LNCAP (cell line): Measurements from ENCODE around the gene SLC34A1.

ENCODE experiments used
- CTCF ChIP-seq: fragments of 450-650 bp; IDR thresholded peaks from 2 replicates; pipeline ENCODE4 v1.5.1; 2017; ENCODE audit warnings: mild to moderate bottlenecking

Gene SLC34A1

GRCh38 chr5:177405805-177406204, 21.6 kb downstream of the SLC34A1 start:
- TF ChIP-seq CTCF: no peak

DNA sequence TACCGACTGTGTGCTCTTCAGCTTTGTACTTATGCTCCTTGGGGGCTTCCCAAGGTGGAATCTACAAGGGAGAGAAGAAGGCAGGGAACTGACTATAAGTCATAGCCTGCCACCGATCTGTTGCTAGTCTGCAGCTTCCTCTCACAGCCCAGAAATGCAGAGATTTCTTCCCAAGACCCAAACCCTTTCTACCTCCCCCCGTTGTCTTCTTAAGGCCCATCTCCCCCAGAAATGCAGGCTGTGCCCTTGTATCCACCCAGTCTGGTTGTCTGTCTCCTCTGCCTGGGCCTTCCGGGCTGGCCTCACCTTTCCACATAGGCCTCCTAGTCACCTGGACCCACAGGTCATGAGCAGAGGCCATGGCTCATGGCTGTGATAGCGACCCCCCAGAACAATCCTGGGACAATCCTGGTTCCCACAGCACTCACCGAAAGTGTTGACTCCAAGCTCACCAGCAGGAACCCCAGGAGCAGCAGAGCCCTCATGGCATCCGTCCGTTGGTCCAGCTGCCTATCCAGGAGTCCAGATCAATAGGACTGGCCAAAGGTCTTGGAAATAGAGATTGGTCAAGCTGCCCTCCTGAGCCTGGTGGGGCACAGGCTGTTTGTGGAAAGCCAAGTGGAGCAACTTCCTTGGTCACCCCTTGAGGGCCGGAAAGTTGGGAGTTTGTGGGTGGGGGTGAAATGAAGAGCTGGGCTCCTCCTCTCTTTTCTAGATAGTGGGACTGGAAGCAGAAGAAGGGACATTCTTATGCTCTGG, 25.0 kb downstream of the SLC34A1 start, which contains the start of gene F12:
Gene F12, minus strand, starts transcription at position 522 of the 759 bp plus-strand sequence. Its CDS starts 37 bp downstream, at position 485.
- TF ChIP-seq CTCF: no peak

- TF ChIP-seq CTCF: no peak
These were observed 26.3 kb downstream of the SLC34A1 start for GRCh38 chr5:177410575-177410974.

DNA sequence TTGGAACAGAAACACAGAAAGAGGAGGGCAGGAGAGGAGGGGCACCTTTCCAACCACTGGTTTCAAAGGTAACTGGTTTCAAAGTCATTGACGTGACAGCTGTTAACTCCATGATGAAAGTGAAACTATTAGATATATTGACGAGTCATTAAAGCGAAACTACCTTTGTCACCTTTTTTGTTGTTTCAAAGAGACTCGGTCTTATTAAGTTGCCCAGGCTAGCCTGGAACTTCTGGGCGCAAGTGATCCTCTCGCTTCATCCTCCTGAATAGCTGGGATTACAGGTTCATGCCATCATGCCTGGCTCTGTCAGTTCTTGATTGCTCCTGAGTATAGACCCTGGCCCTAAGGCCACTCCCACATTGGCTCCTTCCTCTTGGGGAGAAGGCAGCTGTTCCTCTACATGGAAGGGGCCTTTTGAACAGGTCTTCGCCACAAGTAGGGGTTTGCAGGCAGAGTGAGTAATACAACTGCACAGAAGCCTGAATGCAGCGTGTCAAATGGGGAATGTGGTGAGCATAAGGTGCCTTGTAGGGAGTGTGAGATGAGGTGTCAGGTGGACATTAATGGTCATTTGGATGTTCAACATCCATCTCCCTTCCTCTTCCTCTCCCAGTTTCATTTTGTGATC, 28.5 kb downstream of the SLC34A1 start:
- no peak for TF ChIP-seq CTCF

GRCh38 chr5:177414481-177414880, 30.2 kb downstream of the SLC34A1 start:
- TF ChIP-seq CTCF: no peak

- TF ChIP-seq CTCF: no peak
These were observed 34.8 kb downstream of the SLC34A1 start for GRCh38 chr5:177419046-177419445.

GRCh38 chr5:177421062-177421798, 37.0 kb downstream of the SLC34A1 start:
- TF ChIP-seq CTCF: no peak
